Breast epithelium (tissue), 3 donors: ENCODE measurements around the gene CDK14.

ENCODE experiments used
- POLR2A ChIP-seq: fragments of 450-650 bp; IDR thresholded peaks from one replicate; pipeline ENCODE4 v1.6.1; 2016; ENCODE audit warnings: antibody characterized with exemption, mild to moderate bottlenecking, moderate library complexity
- POLR2AphosphoS5 ChIP-seq, 3 donors: sonication (generic); formaldehyde crosslinking; IDR thresholded peaks; one replicate each; pipeline ENCODE4 v1.6.1; 2017; ENCODE audit warnings: antibody characterized with exemption in 3 of 3
- TF ChIP-seq, protein P1 (sequence below), 3 donors: fragments of 450-650 bp; IDR thresholded peaks; one replicate each; pipeline ENCODE4 v1.5.1; 2016 to 2017; ENCODE audit warnings: antibody characterized with exemption in 3 of 3, mild to moderate bottlenecking in 3 of 3, moderate library complexity in 3 of 3

DNA sequence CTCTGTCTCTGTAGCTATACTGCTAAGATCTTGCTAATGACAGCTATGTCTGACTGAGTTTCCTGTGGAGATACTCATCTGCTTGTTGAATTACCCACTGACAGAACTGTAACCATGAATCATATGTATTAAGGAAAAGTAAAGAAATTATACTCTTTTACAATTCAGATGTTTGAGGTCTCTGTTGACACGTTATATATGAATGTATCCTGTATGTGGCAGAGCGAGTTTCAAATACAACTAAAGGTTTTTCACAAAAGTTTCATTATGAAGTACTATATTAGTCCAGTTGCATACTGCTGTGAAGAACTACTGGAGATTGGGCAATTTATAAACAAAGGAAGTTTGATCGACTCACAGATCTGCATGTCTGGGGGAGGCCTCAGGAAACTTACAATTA, 232.5 kb downstream of the CDK14 start:
- TF ChIP-seq, protein P1, sequence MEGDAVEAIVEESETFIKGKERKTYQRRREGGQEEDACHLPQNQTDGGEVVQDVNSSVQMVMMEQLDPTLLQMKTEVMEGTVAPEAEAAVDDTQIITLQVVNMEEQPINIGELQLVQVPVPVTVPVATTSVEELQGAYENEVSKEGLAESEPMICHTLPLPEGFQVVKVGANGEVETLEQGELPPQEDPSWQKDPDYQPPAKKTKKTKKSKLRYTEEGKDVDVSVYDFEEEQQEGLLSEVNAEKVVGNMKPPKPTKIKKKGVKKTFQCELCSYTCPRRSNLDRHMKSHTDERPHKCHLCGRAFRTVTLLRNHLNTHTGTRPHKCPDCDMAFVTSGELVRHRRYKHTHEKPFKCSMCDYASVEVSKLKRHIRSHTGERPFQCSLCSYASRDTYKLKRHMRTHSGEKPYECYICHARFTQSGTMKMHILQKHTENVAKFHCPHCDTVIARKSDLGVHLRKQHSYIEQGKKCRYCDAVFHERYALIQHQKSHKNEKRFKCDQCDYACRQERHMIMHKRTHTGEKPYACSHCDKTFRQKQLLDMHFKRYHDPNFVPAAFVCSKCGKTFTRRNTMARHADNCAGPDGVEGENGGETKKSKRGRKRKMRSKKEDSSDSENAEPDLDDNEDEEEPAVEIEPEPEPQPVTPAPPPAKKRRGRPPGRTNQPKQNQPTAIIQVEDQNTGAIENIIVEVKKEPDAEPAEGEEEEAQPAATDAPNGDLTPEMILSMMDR (IDR thresholded peaks at IDR 0.05), result no peak
- TF ChIP-seq POLR2AphosphoS5 (IDR thresholded peaks at IDR 0.05), result no peak
- TF ChIP-seq POLR2A, result no peak
